ENCODE data around the gene GTPBP2.

The GTPBP2 gene, protein sequence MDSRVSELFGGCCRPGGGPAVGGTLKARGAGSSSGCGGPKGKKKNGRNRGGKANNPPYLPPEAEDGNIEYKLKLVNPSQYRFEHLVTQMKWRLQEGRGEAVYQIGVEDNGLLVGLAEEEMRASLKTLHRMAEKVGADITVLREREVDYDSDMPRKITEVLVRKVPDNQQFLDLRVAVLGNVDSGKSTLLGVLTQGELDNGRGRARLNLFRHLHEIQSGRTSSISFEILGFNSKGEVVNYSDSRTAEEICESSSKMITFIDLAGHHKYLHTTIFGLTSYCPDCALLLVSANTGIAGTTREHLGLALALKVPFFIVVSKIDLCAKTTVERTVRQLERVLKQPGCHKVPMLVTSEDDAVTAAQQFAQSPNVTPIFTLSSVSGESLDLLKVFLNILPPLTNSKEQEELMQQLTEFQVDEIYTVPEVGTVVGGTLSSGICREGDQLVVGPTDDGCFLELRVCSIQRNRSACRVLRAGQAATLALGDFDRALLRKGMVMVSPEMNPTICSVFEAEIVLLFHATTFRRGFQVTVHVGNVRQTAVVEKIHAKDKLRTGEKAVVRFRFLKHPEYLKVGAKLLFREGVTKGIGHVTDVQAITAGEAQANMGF

DNA sequence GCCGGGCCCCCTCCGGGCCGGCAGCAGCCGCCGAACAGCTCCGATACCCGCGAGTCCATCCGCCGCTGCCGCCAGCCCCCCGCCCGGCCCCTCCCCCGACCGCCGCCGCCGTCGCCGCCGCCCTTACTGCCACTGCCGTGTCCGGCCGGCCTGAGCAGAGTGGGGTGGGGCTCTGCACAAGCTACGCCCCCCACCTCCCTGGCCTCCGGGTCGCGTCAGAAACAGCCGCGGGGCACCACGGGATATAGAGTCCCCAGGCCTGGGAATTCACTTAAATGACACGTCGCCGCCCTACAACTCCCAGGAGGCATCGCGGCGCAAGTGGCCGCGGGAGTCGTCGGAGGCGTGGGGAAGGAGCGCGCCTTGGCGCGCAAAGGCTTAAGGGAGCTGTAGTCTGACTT, at the start of gene GTPBP2:
Gene GTPBP2 (minus strand): TSS at position 161 of the 401 bp plus-strand sequence. CDS start 102 bp downstream, at position 59.
- peak; percentile 98 for DNase-seq (ENCODE audit: low read depth)
- peak within 1 kb of the TSS; percentile 96 for H3K4me3 ChIP-seq (ENCODE audit: control insufficient read depth, low read depth, low read length)
- TF ChIP-seq, protein P1, sequence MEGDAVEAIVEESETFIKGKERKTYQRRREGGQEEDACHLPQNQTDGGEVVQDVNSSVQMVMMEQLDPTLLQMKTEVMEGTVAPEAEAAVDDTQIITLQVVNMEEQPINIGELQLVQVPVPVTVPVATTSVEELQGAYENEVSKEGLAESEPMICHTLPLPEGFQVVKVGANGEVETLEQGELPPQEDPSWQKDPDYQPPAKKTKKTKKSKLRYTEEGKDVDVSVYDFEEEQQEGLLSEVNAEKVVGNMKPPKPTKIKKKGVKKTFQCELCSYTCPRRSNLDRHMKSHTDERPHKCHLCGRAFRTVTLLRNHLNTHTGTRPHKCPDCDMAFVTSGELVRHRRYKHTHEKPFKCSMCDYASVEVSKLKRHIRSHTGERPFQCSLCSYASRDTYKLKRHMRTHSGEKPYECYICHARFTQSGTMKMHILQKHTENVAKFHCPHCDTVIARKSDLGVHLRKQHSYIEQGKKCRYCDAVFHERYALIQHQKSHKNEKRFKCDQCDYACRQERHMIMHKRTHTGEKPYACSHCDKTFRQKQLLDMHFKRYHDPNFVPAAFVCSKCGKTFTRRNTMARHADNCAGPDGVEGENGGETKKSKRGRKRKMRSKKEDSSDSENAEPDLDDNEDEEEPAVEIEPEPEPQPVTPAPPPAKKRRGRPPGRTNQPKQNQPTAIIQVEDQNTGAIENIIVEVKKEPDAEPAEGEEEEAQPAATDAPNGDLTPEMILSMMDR (conservative IDR thresholded peaks at IDR 0.05; ENCODE audit: control insufficient read depth, insufficient read depth, low read depth, low read length), result no peak

DNA sequence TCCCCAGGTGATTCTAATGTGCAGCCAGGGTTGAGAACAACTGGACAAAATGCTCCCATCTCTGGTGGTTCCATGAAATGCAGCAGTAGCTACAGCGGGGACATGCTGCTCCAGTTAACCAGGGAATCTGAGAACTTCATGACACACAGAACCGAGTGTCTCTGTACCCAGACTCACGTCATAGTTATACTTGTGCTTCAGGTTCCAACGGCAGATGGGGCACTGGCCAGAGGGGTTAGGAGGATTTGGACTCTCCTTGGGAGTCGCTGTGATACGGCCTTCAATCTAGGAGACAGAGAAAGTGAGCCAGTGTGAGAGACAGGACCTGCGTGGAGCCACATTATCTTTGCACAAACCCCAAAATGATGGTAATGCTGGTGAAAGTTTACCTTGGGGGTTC, 49.3 kb upstream of the GTPBP2 start:
- TF ChIP-seq, protein P1 (conservative IDR thresholded peaks at IDR 0.05; ENCODE audit: control insufficient read depth, insufficient read depth, low read depth, low read length), result no peak

DNA sequence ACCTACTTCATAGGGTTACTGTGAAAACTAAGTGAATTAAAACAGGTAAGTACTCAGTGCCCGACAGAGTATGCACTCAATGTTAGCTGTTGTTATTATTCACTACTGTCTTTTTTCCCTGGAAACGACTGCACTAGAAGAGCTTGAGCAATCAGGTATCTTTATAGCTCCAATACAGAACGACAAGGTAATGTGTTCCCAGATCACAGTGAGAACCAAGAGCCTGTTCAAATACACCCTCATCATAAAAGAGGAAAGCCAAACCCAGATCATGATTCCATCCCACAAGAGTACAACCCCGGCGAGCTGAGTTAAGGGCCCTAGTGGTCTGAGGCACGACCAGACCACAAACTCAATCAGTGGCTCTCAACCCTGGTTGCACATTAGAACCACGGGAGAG, 48.7 kb upstream of the GTPBP2 start:
- TF ChIP-seq, protein P1 (conservative IDR thresholded peaks at IDR 0.05; ENCODE audit: control insufficient read depth, insufficient read depth, low read depth, low read length), result no peak
- H3K4me3 ChIP-seq (ENCODE audit: control insufficient read depth, low read depth, low read length), result no peak overlapping the region
- DNase-seq (ENCODE audit: low read depth), result no peak

More for the DNA sequence above, 49.3 kb upstream of the GTPBP2 start:
- no peak overlapping the region for H3K4me3 ChIP-seq (ENCODE audit: control insufficient read depth, low read depth, low read length)
- DNase-seq (ENCODE audit: low read depth), result no peak

DNA sequence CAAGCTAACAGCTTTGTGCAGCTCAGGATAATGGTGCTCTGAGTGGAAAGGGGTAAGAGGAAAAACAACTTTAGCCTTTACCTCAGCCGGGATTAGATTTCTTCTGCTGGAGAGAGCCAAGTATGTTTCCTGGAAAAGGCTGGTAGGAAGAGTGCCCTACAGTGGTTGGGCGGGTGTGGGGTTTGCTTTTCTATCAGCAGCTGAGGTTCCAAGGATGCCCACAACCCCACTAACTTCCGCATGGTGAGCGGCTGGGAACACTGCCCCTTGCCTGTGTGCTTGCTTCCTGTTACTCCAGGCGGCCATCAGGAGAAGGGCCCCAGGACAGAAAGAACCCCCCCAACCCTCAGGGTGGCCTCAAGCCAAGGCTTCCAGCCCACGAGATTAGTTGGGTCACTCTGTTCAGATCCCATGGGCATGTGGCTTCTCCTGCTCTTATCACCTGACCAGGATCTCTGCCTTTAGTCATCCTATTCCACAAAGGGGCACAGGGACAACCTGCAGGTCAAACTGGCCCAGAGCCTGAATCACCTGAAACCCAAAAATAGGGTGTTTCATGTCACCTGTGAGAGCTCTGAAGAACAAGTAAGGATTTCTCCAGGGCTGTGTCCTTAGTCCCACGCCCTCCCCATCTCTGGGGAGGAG, 48.0 kb upstream of the GTPBP2 start:
- TF ChIP-seq, protein P1 (conservative IDR thresholded peaks at IDR 0.05; ENCODE audit: control insufficient read depth, insufficient read depth, low read depth, low read length), result no peak
- DNase-seq (ENCODE audit: low read depth), result no peak
- H3K4me3 ChIP-seq (ENCODE audit: control insufficient read depth, low read depth, low read length), result no peak overlapping the region

DNA sequence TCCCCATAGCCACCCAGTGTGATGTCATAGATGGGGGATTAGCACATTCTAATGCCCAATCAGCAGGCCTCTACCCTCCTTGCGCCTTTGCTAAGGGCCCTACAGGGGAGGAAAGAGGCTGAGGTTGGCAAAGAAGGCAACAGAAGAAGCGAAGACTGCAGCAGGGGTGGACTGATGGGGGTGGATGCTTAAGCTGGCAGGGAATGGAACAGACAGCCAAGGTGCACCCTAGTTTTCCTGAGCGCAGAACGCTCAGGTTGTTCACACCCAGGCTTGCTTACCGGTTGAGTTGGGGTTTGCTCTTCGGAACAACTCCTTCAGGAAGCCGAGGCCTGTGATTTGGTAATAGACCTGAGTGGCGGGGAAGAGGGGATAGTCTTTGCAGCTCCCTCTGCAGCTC, 45.9 kb upstream of the GTPBP2 start:
- no peak for DNase-seq (ENCODE audit: low read depth)
- H3K4me3 ChIP-seq (ENCODE audit: control insufficient read depth, low read depth, low read length), result no peak overlapping the region
- TF ChIP-seq, protein P1 (conservative IDR thresholded peaks at IDR 0.05; ENCODE audit: control insufficient read depth, insufficient read depth, low read depth, low read length), result no peak

DNA sequence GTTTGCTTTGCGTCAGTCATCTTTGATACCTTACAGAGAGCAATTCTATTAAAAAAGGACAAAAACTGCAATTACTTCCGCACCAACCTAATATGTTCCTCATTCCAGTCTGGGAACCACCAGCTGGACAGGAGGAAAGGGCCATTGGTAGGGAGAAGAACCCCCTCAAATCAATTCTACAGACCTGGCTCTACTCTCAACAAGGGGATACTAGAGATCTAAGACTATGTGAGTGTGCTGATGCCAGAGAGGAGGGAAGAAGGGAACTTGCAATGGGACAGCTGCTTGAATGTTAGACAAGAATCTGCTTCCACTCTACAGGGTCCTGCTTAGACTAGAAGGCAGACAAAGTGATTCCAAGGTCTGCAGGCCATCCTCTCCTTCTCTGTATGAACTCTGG, 45.2 kb upstream of the GTPBP2 start:
- no peak overlapping the region for H3K4me3 ChIP-seq (ENCODE audit: control insufficient read depth, low read depth, low read length)
- DNase-seq (ENCODE audit: low read depth), result no peak
- TF ChIP-seq, protein P1 (conservative IDR thresholded peaks at IDR 0.05; ENCODE audit: control insufficient read depth, insufficient read depth, low read depth, low read length), result no peak

All from fibroblast of mammary gland (primary cell).